NCI-H1417 (cell line): ENCODE data around the gene TMEM53.

ENCODE experiments used
- DNase-seq, 3 experiments: peaks; one replicate each; lab custom pipeline; 2025; lab: John Stamatoyannopoulos, UW

Gene TMEM53

DNA sequence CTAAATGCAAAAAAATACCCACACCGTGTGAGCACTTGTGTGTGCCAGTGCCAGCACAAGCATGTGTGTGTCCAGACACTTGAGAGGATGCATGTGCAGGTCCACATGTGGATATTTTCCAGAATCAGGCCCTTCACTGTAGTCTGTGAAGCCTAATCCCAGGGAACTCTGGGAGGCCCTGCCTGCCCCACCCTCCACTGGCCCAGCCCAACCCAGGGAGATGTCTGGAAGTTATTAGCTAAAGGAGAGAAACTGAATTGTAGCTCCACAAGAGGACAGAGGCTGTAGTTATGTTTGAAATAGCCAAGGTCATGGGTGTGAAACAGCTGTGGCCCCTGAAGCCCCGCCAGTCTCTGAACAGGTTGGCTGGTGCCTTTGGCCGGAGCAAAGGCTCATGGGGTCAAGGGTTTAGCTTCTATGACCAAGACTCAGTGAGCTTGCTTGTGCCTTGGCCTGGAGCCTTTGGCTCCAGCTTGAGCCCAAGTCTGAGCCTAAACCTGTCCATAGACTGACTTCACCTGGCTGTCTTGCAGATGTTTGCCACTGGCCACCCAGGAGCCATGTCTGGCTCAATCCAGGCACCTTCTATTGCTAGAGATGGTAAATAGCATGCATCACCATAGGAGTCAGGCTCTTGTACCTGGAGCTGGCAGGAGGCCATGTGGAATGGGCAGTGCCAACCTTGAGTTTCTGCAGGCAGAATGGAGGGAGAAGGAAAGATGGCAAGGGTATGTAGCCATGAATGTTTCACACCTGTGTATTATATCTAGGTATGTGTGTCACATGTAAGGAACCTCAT lies 69.9 kb downstream of the TMEM53 start:
- peak in 1 of 3 experiments; percentile 54 for DNase-seq

GRCh38 chr1:44603718-44604117 lies 70.6 kb downstream of the TMEM53 start:
- peak; percentile 93 to 99 (median 95) for DNase-seq
